GM10266 (cell line): ENCODE results near the gene ANXA11.
"Not testable (repeated sequence)": the region's sequence is repeated elsewhere in the genome, so short reads cannot be mapped to it uniquely, and the experiment has no call there.

Source experiments
- DNase-seq: peaks from one replicate; pipeline ENCODE4 v3.0.0; 2012; ENCODE audit errors: extremely low spot score
- TF ChIP-seq, protein P1 (sequence below): IDR thresholded peaks from 2 replicates; pipeline ENCODE4 v1.5.1; 2012; ENCODE audit warnings: mild to moderate bottlenecking, low read depth; ENCODE audit not compliant: control insufficient read depth, insufficient read depth; ENCODE audit errors: missing control alignments

ANXA11 gene

DNA sequence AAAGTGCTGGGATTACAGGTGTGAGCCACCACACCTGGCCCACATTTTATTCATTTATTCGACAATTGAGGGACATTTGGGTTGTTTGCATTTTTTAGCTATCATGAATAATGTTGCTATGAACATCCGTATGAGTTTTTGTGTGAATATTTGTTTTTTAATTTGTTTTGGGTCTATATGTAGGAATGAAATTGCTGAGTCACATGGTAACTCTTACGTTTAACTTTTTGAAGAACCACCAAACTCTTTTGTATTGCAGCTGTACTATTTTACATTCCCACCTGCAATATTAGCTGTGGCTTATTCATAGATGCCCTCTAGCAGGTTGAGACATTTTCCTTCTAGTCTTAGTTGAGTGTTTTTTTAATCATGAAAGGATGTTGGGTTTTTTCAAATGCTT is 58.4 kb downstream of the ANXA11 start:
- DNase-seq: no peak
- TF ChIP-seq, protein P1, sequence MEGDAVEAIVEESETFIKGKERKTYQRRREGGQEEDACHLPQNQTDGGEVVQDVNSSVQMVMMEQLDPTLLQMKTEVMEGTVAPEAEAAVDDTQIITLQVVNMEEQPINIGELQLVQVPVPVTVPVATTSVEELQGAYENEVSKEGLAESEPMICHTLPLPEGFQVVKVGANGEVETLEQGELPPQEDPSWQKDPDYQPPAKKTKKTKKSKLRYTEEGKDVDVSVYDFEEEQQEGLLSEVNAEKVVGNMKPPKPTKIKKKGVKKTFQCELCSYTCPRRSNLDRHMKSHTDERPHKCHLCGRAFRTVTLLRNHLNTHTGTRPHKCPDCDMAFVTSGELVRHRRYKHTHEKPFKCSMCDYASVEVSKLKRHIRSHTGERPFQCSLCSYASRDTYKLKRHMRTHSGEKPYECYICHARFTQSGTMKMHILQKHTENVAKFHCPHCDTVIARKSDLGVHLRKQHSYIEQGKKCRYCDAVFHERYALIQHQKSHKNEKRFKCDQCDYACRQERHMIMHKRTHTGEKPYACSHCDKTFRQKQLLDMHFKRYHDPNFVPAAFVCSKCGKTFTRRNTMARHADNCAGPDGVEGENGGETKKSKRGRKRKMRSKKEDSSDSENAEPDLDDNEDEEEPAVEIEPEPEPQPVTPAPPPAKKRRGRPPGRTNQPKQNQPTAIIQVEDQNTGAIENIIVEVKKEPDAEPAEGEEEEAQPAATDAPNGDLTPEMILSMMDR: no peak

DNA sequence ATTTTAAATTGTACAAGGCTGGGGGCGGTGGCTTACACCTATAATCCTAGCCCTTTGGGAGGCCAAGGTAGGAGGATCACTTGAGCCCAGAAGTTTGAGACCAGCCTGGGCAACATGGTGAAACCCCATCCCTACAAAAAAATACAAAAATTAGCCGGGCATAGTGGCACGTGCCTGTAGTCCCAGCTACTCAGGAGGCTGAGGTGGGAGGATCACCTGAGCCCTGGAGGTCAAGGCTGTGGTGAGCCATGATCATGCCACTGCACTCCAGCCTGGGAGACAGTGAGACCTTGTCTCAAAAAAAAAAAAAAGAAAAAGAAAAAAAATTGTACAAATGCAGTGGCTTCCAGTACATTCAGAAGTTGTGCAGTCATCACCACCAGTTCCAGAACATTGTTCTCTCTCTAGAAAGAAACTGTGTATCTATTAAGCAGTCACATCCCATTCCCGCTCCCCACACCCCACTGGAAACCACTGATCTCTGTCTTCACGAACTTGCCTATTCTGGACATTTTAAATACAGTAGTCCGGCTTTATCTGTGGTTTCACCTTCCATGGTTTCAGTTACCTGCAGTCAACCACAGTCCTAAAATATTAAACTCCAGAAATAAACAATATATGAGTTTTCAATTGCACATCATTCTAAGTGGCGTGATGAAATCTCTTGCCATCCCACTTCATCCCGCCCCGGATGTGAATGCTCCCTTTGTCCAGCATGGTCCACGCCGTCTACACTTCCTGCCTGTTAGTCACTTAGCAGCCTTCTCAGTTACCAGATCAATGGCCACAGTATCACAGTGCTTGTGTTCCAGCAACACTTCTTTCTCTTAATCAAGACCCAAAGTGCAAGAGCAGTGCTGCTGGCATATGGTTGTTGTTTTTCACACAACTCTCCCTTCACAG is 59.7 kb downstream of the ANXA11 start:
- not testable (repeated sequence) for DNase-seq

DNA sequence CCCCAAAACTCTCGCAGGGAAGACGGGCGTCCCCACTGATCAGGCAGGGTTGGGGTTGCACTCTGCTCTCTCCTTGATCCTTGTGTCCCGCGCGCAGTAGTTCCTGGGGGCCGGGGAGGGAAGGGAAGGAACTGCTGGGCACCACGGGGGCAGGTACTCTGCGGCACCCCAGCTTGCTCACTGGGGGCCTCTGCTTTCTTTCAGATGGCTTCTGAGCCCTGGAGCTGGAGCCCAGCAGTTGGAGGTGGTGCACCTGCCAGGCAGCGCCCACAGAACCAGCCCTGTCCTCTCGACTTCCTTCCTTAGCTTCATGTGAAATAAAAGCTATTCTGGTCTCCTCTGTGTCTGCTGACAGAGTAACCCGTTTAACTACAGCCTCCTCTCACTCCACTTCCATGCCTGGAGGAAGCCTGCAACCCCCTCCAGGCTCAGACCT is 60.6 kb downstream of the ANXA11 start:
- TF ChIP-seq, protein P1: no peak
- no peak for DNase-seq

DNA sequence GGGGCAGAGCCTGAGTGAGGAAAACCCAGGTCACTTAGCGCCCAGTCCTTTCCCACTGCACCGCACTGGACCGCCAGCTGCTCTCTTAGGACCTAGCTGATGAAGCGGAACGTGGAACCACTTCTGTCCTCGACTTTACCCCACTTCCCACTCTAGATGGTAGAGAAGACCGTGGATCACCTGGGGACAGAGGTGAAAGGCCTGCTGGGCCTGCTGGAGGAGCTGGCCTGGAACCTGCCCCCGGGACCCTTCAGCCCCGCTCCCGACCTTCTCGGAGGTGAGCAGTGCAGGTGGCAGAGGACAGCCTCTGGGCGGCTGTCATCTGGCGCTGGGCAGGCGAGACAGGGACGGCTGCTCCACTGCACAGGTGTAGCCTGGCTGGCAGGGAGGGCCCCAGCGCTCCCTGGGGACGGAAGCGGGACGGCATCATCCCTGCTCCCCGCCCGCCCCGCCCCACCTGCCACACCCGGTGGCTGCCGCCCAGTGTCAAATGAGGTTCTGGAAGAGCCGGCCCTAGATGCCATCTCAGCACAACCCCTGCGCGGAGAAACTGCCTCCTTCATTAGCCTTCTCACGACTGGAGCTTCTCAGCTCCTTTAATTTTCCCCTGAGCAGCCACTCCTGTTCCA is 61.2 kb downstream of the ANXA11 start:
- no peak for DNase-seq
- TF ChIP-seq, protein P1: no peak

DNA sequence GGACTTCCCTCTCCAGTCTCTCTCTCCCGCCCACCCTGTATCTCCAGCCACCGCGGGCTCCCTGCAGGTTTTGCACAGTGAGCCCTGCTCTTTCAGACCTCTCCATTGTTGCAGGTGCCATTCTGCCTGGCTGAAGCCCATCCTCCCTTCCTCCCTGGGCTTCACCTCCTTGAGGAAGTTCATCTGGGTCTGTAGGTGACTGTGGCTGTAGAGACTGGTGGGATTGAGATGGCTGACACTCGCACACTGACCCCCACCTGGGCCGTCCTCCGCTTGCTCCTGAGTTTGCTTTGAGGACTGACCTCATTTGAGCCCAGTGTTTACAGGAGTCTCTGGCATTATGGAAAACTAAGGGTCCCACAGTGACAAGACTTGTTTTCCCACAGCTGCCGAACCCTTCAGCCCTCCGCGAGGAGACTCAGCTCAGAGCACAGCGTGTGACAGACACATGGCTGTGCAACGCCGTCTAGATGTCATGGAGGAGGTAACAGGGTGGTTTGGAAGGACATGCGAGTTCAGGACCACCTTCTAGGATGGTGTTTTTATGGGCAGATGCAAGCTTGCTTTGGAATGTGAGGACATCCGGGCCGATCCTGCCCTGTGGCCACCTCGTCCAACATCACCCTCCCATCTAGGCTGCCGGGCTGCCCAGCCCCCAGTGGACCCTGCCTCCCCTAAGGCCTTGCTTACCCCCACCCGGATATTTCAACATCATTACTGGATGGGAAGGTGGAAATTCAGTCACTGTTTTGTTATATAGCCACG is 63.5 kb downstream of the ANXA11 start:
- no peak for DNase-seq
- TF ChIP-seq, protein P1: no peak

DNA sequence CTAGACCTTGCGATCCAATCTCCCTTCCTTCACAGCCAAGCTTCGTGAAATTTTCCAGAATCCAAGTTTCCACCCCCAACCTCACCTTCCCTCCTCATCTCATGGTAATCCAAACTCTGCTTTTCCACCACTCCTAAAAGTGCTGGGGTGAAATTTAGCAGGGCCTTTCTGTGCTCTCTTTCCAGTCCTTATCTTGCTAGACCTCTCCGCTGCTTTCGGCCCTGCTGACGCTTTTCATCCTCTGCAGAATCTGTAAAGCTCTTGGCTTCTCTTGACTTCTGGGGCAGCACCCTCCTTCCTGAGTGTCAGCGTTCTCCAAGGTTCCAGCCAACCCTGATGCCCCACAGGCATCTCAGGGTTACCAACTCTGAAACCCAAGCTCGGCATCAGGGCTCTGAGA is 65.1 kb downstream of the ANXA11 start:
- no peak for DNase-seq
- TF ChIP-seq, protein P1: no peak

DNA sequence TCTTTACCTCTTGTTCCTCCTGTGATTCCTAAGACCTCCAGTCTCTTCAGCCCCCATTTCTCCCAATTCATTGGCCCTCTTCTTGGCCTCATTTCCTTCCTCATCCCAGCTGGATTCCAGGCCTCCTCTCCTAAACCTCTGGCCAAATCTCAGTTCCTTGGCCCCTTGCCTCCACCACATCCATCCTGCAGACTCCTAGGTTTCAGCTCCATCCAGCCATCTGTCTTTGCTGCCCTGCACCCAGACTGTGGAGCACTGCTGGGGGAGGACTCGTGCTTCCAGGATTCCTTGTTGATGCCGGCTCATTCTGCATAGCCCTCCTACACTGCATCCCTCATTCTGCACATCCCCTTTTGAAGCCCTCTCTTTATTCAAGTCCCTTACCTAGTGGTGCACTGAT is 66.1 kb downstream of the ANXA11 start:
- DNase-seq: no peak
- TF ChIP-seq, protein P1: no peak
